LoVo (cell line): Measurements from ENCODE around the gene LRRC4B.

ENCODE experiments used
- DNase-seq: peaks from one replicate; pipeline ENCODE4 v3.0.0-alpha.2; 2016; ENCODE audit warnings: low spot score

The LRRC4B gene

DNA sequence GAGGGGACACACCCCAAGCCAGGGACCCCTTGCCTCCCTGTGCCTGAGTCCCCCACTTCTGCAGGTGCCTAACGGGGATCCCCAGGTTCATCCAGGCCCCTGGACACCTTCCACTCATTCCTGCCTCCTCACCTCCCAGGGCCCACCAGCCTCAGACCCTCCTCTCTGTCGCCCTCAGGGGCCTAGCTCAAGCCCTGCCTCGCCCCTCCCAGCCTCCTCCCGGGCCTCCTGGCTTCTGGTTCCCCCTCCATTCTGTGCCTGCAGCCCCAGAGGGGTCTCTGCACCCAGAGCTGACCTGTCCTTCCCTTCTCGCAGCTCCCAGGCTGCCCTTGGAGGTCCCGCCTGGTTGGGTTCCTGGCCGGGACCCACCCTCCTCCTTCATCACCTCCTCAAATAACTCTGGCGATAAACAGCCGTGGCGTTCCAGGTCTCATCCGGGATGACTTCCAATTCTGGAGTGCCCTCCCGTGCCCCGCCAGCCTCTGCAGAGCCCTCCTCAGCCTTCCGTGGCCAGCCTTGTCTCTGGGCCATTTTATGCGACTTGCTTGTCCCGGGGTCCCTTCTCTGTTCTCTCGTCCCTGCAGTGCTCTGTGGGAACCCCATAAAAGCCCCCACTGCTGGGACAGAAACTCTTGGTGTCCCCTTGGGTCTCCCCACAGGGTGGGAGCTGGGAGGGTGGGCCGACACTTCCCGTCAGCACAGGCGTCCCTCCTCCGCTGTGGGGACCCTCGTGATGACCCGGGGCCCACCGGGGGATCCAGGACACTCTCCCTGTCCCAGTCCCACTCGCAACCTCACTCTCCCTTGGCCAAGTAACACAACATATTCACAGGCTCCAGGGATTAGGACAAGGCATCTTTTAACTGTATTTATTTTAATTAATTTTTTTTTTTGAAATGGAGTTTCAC is 66.4 kb downstream of the LRRC4B start:
- DNase-seq, result no peak

DNA sequence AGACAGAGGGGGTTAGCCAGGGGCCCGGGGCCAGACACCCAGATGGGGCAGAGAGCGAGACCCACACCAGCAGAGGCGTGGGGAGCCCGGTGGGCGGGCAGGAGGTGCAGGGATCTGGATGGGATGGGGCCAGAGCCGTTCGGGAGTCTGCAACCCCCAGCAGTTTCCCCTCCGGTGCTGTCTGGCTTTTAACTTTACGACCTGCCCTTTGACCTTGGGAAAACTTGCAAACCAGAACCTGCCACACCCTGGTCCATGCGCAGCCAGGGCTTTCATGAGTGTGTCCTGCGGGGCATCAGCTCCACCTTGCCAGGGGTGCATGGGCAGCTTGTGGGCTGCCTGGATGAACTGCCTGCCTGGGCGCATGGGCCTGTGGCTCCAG is 67.1 kb downstream of the LRRC4B start:
- no peak for DNase-seq

- DNase-seq, result no peak
Observed at GRCh38 chr19:50500753-50501151, 67.5 kb downstream of the LRRC4B start.

GRCh38 chr19:50500060-50500752 is 68.0 kb downstream of the LRRC4B start:
- no peak for DNase-seq

DNA sequence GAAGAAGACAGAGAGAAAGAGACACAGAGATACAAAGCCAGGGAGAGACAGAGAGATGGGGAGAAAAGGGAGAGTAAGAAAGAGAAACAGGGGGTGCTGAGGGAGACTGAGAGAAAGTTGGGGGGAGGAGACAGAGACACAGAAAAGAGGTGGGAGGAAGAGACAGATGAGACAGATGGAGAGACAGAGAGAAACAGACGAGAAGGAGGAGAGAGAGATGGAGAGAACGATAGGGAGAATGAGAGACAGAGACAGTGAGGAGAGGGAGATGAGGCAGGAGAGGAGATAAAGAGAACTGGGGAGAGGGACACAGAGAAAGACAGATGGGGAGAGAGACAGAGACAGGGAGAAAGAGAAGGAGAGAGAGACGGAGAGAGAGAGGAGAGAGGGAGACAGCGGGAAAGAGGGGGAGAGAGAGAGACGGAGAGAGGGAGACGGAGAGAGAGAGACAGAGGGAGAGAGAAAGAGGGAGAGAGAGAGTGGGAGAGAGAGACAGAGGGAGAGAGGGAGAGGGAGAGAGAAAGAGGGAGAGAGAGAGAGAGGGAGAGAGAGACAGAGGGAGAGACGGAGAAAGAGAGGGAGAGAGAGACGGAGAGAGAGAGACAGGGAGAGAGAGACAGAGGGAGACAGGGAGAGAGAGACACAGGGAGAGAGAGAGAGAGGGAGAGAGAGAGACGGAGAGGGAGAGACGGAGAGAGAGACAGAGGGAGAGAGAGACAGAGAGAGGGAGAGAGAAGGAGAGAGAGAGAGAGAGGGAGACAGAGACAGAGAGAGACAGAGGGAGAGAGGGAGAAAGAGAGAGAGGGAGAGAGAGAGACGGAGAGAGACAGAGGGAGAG is 69.8 kb downstream of the LRRC4B start:
- DNase-seq, result no peak

DNA sequence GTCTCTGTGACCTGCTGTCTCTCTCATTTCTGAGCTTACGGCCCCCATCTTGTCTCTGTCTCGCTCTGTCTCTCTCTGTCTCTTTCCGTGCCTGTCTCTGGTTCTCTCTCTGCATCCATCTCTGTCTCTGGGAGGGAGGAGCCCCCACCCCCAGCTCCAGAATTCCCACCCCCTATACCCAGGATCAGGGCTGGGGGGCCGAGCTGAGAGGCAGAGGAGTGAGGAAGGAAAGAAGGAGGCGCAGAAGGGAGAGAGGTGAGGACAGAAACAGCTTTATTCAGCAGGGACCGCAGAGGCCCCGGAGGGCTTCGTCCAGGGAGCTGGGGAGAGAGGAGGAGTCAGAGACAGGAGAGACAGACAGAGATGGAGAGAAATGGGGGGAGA is 71.2 kb downstream of the LRRC4B start:
- no peak for DNase-seq

DNA sequence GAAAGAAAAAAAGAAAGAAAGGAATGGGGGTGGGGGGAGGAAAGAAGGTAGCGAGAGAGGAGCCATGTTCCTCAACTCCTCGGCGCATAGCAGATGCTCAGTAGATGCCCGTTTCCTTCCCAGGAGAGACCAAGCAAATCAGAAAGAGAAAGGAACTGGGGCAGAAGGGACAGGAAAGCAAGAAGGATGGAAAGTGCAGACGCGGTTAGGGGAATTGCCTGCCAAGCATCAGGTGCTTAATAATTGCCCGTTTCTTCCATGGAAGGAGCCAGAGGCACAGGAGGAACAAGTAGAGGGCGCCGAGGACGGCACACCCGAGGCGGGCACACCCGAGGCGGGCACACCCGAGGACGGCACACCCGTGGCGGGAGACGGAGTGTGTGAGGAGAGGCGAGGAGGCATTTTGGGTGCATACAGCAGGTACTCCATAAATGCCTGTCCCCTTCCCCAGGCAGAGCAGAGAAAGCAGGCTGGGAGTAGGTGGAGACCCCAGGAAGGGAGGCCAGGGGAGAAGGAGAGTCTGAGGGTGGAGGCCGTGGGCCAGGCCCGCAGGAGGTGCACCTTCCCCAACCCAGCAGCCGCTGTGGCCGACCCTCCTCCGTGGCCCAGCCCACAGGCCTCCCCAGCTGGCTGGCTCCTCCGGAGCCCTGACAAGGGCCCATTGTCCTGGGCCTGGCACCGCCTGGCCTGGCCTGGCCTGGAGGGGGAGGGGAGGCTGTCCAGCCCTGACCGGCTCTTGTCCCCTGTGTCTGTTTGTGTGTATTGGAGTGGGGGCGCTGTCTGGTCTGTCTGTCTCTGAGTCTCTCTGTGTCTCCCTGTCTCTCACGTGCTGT is 71.8 kb downstream of the LRRC4B start:
- DNase-seq, result no peak

DNA sequence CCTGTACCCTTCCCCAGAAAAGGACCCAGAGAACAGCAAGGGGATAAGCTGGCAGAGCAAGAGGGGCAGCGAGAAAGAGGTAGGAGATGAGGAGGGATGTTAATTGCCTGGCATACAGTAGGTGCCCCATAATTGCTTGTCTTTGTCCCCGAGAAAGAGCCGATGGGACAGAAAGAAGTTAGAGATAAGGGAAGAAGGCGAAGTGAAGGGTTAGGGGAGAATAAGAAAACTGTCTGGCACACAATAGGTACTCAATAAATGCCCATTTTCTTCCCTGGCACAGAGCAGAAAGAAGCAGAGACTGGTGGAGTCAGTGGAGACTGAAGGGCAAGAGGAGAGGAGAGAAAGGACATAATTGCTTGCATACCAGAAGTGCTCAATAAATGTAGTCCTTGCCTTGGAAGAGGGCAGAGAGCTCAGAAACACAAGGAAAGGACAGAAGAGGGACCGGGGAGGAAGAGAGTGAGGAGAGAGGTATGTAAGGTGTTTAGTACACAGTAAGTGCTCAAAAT is 73.2 kb downstream of the LRRC4B start:
- no peak for DNase-seq

DNA sequence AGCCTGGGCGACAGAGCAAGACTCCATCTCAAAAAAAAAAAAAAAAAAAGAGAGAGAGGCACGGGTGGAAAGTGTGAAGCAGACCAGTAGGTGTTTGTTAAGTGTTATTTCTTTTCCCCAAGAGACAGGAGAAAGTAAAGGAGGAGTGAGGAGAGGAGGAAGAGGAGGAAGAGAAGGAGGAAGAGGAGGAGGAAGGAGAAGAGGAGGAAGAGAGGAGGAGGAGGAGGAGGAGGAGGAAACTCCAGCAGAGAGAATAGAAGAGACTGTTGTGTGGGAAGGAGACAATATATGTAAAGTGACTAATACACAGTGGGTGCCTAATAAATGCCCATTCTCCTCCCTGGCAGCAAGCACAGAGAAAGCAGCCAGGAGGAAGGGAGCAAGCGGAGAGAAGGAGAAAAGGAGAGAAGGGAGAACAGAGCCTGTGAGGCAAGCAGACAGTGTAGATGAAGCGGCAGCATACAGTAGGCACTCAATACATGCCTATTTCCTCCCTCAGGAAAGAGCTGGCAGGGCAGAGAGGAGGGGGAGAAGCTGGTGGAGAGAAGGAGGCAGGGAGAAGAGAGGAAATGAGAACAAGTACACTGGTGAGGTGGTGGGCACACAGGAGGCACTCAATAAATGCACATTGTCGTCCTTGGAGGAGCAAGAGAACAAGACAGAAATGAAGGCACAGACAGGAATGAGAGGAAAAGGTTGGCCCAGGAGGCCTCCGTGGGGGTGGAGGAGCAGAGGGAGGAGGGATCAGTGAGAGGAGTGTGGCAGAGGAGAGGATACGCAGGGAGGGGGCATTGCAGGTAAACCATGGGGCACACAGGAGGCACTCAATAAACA is 73.8 kb downstream of the LRRC4B start:
- DNase-seq, result no peak

DNA sequence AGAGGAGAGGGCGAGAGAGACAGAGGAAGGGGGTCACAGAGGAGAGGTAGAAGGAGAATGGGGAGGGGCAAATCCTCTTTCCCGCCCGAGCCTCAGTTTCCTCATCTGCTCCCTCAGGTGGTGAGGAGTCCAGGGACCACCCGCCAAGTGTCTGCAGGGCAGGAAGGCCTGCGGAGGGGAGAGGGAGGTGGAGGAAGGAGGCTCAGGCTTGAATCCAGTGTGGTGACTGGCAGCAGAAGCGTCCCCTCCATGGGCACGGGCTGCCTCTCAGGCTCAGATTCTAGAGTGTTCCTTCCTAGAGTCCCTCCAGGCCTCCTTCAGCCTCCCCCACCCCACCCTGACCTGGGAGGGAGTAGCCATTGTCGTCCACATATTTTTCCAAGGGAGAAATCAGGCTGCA is 75.1 kb downstream of the LRRC4B start:
- no peak for DNase-seq

DNA sequence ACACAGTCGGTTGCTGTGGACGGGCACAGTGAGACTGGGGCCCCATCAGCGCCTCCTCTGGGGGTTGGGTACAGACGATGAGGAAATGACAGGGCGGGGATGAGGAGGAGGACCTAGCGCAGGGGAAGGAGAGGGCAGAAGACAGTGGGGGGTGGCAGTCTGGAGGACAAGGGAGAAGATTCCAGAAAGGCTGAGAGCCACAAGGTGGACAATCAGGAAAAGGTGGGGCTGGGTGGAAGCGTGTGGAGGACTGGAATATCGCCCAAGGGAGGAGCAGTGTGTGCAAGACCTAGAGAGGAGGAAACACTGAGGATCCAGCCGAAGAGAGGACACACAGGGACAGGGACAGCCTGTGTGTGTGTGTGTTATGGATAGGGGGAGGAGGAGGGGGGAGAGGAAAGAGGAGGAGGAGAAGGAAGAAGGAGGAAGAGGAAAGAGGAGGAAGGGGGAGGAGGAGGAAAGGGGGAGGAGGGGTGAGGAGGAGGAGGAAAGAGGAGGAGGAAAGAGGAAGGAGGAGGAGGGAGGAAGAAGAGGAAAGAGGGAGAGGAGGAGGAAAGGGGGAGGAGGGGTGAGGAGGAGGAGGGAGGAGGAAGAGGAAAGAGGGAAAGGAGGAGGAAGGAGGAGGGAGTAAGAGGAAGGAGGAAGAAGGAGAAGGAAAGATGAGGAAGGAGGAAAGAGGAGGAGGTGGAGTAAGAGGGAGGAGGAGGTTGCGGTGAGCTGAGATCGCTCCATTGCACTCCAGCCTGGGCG is 75.8 kb downstream of the LRRC4B start:
- no peak for DNase-seq

DNA sequence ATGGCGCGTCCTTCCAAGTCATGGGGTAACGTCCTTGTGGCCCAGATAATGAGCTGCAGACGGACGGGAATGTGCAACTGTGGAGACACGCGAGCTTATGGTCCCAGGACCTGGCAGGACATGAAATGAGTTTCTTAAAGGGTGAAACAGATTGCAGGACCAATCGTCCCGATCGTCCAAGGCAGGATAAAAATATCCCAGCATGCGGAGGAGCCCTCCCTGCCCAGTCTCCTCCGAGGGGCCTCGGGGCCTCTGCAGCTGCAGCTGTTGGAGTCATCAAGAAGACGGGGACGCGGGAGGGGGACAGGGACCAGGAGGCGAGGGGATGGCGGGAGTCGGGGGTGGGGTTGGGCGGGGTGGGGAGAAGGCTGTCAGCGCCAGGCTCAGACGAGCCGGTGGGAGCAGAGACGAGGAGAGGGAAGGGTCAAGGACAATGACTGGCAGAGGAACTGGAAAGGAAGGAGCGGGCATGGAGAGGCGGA is 77.2 kb downstream of the LRRC4B start:
- DNase-seq, result no peak

GRCh38 chr19:50490411-50490811 is 77.8 kb downstream of the LRRC4B start:
- no peak for DNase-seq

DNA sequence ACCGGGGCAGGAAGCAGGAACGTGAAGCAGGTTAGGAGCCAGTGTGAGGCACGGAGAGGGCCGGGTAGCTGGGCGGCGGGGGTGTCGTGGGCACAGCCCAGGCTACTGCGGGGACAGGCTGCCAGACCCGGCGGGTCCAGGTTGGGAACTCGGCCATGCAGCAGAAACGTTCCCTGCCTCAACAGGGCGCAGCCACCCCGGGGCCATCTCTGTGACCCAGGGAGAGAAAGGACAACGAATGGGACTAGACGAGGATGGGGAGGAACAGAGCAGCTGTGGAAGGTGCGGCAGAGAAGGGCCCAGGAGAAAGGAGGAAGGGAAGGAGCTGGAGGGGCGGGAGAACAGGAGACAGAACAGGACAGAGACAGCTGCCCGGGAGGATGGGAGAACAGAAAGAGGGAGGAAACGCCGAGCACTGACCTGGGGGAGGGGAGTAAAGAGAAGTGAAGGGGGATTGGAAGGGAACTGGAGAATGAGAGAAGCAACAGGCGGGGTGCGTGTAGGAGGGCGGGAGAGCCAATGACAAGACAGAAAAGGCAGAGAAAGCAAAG is 78.7 kb downstream of the LRRC4B start:
- DNase-seq, result no peak

DNA sequence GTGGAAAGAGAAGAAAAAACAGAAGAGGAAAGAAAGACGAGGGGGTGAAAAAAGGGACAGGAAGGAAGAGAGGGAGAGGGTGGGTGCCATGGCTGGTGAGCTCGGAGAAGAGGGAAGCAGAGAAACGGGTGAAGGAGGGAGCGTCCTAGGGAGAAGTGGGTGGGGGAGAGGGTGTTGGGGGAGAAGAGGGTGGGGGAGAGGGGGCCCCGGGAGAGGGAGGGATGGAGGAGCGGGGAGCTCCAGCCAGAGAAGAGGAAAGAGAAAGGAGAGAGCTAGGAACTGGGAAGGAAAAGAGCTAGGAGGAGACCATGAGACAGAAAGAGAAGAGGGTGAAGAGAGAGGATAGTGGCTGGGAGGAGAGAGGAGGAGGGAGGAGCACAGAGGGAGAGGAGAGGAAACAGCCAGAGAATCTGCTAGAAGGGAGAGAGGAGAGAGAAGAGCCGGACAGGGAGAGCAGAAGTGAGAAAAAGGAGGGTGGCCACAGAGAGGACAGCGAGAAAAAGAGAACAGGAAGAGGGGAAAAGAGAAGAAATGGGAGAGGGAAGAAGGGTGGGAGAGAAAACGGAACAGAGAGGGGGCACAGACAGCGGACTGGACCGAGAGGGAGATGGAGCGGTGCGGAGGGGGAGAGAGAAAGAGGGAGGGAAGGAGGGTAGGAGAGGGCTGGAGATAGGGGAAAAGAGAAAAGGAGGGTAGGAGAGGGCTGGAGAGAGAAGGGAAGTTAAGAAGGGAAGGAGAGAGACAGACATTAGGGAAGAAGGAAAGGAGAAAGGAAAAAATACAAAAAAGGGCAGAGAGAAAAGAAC is 79.6 kb downstream of the LRRC4B start:
- DNase-seq, result no peak

- DNase-seq, result no peak
Observed at GRCh38 chr19:50486823-50487515, 81.3 kb downstream of the LRRC4B start.

GRCh38 chr19:50485284-50485955 is 82.8 kb downstream of the LRRC4B start:
- no peak for DNase-seq
